GM19463 (cell line): ENCODE measurements around the gene AXIN1.
"Not testable (repeated sequence)": the region's sequence is repeated elsewhere in the genome, so short reads cannot be mapped to it uniquely, and the experiment has no call there.

ENCODE experiments used
- ATAC-seq: cut with Tn5 transposase; IDR thresholded peaks from one replicate; pipeline ENCODE4 v1.9.1; 2021; ENCODE audit warnings: mild to moderate bottlenecking, moderate library complexity; ENCODE audit not compliant: unreplicated experiment

AXIN1 gene

DNA sequence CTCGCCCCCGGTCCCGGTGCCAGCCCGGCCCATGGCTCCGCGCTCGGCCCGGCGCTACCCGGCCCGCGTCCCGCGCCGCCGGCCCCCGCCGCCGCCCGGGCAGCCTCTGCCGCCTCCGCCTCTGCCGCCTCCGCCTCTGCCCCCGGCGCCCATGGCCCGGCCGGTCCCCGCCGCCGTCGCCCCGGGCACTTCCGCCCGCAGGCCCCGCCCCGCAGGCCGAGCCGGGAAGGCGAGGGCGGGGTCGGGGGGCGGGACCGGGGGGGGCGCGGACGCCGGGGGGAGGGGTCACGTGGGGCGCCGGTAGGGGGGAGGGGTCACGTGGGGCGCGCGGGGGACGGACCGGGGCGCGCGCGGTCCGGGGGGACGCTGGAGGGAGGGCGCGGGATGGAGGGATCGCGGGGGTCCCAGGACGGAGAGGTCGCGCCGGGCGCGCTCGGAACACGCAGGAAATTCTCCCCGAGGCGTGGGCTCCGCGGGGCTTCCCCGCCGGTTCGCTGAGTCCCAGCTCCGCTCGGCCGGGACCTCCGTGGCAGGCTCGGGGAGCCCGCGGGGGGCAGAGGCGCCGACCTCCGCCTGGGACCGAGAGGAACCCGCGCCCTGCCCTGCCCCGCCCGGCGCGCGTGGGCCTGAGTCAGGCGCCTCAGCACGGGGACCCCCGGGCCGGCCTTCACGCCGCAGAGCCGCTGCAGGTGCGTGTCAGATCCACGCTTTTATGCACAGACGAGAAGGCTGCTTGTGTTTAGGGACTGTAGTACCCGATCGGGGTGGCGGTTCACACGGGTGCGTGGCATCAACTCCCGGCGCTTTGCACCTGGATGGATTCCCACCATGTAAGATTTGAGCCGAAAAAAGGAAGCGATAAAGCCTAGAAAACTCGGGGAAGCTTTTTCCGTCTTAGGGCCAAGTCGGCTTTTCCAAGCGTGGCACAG lies 29.5 kb upstream of the AXIN1 start, which contains the start of gene PGAP6:
TSS of gene PGAP6 (minus strand) at position 190 of the 929 bp plus-strand sequence. CDS start at position 33, 157 bp downstream.
- peak; percentile 47 for ATAC-seq

DNA sequence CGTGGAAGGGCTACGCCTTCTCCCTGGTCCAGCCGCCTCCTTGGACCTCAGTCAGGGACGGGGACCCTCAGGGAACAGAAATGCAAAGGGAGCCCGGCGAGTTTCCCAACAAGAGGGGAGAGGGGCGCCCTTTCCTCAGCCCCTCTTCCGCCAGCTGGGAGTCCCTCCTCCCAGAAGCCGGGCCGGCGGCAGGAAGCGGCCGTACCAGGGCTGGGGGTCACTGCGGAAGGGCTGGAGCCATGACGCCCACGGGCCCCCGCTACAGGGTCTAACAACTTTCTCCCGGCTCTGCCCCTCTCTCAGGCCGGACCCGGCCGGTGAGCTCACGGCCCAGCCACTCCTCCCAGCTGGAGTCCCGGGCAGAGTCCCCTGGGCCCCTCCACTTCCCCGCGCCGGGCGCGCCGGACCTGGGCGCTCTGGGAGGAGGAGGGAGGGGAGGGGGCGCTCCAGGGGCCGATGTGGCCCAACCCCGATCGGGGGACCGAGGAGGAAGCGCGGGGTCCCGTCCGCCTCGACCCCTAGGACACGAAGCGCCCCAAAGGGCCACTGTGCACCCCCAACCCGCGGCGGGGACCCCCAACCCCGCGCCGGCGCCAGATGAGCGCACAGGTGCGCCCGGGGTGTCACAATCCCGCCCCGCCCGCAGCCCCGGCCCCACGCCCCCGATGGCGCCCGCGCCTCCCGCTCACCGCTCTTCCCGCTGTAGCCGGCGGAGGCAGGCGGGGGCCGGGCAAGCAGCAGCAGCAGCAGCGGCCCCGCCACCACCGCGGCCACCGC lies 28.7 kb upstream of the AXIN1 start:
- ATAC-seq, result peak; percentile 22

DNA sequence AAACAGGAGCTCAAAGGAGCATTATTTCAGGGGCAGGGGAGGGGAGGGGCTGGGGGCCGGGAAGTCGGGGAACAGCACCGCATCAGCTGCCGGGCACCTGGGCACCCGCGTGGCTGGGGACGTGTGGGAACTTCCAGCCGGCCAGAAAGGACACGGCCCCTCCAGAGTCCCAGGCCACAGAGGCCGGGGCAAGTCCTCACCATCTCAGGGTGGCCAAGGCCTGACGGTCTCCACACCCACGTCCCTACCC lies 28.2 kb upstream of the AXIN1 start:
- ATAC-seq, result peak; percentile 11

DNA sequence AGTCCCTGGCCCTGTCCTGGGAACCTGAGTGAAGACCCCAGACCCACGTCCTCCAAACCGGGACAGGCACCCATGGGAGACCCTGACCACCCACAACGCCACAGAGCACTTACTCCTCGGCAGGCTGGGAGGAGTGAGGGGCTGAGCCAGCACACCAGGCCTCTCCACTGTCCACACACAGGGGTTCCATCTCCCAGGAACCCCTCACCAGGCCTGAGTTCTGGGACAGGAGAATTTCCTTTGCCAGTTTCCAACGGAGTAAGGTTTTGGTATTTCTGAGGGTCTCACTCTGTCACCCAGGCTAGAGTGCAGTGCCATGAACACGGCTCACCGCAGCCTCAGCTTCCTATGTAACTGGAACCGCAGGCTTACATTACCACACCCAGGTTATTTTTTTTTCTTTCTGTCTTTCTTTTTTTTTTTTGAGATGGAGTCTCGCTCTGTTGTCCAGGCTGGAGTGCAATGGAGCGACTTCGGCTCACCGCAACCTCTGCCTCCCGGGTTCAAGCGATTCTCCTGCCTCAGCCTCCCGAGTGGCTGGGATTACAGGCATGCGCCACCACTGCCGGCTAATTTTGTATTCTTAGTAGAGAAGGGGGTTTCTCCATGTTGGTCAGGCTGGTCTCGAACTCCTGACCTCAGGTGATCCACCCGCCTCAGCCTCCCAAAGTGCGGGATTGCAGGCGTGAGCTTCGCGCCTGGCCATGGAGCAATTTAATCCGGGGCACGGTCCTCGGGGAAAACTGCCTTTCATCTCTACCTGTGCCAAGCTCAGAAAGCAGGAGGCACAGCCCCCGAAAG lies 27.6 kb upstream of the AXIN1 start:
- no peak for ATAC-seq

DNA sequence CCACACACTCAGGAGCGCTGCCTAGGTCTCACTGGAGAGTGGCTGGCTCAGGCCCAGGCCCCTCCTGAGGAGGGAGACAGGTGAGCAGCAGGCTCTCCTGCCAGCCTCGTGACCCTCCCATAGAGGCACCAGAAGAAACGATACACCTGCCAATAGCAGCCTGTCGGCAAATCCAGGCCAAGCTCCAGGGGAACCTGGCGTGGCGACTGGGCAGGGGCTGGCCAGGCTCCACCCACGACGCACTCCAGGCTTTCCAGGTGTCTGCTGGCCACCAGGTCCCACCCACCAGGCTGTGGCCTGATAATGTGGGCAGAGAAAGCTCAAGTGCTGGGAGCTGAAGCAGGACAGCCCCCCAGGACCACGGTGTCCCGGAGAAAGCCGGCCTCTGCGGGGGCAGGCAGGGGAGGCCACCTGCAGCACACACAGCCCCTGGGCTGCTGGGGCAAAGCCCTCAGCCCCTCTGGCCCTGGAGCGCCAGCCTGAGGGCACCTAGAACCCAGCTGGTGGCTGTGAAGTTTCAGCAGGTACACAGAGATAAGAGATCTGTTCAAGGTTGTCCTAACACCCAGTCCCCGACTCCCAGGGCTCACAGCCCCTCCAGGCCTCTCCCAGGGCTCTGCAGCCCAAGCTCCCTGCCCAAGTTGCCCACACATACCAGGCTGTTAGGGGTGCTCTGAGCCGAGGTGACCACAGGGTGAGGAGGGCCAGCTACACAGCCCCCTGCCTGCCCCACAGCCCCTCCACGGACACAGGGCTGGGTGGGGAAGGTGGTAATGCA lies 26.8 kb upstream of the AXIN1 start:
- ATAC-seq, result no peak

DNA sequence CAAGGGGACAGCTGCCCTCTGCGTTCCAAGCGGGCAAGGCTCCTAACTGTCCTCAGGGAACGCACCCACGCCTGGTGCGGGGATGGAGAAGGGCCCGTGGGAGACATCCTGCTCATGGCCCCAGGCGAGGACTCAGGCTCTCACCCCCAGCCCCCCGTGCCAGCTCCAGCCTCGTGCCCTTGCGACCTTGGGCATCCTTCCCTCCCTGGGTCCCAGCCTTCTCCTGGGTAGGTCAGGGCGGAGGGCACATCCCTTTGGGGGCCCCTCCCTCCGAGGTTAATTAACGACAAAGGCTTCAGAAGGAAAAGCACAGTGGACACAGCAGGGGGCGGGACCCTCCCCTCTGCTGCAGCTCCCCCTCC lies 26.3 kb upstream of the AXIN1 start:
- ATAC-seq, result no peak

DNA sequence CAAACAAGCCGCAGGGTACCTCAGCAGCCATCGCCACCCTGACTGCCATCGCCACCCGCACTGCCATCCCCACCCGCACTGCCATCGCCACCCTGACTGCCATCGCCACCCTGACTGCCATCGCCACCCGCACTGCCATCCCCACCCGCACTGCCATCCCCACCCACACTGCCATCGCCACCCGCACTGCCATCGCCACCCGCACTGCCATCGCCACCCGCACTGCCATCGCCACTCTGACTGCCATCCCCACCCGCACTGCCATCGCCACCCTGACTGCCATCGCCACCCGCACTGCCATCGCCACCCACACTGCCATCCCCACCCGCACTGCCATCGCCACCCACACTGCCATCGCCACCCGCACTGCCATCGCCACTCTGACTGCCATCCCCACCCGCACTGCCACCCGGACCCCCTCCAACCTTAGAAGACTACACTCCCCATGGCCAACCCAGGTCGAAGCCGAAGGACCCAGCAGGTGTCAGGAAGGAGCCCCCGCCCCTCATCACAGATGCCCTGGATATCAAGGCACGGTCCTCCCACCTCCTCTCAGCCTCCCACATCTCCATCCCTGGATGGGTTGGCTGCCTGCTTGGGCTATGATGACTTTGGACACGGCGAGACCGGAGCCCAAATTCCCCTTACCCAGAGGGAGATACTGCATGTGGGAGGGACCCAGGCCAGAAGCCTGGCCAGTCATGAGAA lies 25.7 kb upstream of the AXIN1 start:
- ATAC-seq, result not testable (repeated sequence)

DNA sequence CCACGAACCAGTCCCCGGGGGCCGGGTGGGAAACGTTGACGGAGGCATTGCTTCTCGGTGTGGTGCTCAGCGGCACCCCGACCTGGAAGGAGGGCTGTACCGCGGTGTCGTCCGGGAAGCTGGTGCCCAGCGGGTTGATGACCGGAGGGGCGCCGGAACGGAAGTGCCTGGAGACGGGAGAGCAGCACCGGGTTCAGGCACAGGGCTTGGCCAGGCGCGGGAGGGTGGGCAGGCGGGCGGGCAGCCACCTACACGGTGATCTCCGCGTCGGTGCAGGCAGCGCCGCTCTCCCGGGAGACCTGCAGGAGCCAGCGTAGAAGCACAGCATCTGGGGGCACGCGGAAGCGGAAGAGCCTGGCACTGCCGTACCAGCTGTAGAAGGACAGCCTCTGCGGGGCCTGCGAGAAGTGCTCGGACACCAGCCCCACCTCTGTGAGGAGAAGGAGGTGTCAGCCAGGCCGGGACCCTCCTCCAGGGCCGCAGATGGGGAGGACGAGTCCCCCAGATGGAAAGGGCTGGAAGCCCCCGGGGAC lies 25.0 kb upstream of the AXIN1 start:
- no peak for ATAC-seq

DNA sequence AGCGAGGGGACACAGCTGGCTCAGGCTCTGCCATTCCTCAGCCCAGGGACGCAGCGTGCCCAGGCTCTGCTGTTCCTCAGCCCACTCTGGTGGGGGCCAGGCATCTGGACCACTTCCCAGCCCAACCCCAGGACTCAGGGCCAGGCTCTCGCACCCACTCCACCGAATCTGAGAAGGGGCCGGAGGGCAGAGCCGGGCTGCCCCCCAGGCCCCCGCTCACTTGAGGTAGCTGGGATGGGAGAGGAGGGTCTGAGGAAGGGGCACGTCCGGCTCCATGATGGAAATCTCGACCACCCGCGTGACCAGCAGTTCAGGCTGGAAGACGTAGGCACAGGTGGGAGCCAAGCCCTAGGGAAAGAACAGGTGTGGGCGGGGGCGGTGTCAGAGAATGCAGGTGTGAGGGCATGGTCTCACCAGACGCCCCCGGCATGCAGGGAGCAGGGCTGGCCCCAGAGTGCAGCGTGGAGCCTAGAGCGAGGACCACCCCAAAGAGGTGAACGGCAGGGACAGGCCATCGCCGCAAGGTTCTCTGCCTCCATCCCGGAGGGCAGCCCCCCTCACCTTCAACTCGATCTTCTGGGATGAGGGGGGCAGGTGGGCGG lies 24.4 kb upstream of the AXIN1 start:
- no peak for ATAC-seq

DNA sequence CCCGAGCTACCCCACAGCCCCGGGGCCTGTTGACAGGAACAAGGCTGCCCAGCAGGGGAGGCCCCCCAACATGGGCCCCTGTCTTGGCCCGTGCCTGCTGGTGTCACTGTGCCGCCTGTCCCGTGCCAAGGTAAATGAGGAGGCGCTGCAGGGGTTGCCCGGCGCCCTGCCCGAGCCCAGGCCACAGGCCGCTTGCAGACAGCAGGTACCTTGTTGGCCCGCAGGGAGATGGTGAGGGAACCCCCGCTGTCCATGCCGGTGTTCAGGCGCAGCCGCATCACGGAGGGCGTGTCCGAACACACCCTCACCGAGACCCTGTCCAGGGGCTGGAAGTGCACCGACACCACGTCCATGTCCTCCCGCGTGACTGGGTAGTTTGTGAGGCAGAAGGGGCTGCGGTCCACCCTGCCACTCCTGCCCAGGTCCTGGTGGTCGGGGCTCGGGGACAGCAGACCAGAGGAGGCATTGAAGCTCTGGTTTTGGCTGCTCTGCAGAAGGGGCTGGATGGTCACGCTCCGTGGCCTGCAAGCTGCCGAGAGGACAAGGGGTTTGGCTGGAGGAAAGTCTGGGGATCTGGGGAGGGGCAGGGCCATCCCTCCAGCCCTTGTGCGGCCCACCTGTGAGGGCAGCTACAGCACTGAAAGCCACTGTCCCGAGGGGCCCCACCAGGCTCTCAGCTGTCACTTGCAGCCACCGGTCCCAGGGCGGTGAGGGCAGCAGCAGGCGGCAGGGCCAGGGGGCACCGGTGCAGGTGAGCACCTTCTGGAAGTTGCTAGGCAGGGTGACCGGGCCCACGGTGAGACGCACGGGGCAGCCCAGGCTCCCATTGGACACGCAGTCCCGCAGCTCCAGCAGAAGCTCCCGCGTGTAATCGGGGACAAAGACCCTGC lies 23.6 kb upstream of the AXIN1 start:
- no peak for ATAC-seq

DNA sequence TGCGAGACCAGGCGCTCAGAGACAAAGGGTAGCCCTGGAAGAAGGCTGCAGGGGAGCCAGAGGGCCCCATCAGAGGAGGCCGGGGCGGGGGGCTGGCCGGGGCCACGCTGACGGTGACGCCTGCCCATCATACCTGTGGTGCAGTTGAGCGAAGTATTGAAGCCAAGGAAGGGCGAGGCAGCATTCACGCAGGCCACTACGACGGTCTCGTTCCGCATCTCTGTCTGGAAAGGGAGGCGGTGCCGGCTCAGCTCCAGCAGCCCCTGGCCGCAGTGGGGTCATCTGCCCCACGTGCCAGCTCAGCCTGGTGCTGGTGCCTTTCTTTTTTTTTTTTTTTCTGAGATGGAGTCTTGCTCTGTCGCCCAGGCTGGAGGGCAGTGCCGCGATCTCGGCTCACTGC lies 22.7 kb upstream of the AXIN1 start:
- ATAC-seq, result no peak

DNA sequence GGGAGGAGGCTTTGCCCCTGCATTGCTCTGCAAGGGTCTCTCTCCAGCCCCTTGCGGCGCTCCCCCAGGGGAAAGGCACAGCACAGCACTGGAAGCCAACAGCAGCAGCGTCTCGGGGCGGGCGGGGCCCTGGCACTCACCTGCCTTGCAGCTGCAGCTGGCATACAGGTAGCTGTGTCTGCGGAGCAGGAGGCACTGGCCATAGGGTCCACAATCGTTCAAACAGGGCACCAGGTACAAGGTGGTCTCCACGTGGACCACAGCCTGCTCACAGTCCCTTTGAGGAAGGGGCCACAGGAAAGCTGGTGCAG lies 22.0 kb upstream of the AXIN1 start:
- no peak for ATAC-seq

DNA sequence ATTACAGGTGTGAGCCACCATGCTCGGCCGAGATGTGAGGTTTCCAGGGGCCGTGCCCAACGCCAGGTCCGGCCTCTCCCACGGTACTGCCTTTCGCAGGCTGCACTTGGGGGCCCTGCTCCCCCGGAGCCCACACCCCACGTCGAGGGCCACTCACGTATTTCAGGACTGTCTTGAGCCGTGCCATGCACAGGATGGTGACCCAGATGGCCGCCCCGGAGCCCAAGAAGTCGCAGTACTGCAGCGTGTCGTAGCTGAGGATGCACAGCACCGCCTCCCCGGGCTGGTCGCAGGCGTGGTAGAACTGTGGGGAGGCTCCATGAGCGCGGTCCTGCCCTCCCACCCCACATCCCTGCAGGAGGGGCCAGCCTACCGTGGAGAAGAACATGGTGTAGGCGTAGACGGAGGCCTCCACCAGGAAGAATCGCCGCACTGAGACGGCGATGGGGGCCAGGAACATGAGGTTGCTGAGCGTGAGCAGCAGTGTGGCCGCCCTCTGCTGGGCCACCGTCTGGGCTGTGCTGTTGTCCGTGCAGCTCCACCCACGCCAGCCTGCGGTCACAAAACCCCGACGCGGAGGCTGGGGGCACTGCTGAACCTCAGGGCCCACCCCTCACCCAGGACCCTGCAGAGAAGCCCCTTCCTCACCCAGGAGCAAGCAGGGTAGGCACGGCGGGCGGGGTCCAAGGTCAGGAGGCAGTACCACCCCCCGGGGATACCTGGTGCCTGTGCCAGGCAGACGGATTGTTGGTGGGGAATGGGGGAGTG lies 21.5 kb upstream of the AXIN1 start:
- no peak for ATAC-seq

DNA sequence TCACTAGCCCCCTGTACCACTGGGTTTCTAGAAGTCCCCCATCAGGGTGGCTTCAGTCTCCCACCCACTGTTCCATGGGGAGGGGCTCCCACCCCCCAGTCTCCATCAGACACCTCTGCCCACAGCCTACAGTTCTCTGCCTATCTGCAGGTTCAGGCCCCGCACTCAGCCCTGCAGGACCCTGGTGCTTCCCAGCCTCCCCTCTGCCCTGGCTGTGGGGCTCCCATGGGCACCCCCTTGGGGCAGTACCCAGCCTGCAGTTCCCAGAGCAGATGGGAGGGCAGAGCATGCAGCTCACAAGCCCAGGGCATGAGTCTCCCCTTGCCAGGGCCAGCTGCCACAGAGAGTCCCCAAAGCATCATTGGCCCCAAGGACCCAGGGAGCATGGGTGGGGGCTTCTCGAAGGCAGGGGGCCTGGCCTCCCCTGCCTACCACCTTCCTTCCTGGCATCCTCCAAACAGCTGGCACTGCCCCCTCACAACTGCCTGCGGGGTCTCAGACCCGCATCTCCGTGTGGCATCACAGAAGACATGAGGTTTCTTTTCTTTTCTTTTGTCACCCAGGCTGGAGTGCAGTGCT lies 20.6 kb upstream of the AXIN1 start:
- ATAC-seq, result no peak

DNA sequence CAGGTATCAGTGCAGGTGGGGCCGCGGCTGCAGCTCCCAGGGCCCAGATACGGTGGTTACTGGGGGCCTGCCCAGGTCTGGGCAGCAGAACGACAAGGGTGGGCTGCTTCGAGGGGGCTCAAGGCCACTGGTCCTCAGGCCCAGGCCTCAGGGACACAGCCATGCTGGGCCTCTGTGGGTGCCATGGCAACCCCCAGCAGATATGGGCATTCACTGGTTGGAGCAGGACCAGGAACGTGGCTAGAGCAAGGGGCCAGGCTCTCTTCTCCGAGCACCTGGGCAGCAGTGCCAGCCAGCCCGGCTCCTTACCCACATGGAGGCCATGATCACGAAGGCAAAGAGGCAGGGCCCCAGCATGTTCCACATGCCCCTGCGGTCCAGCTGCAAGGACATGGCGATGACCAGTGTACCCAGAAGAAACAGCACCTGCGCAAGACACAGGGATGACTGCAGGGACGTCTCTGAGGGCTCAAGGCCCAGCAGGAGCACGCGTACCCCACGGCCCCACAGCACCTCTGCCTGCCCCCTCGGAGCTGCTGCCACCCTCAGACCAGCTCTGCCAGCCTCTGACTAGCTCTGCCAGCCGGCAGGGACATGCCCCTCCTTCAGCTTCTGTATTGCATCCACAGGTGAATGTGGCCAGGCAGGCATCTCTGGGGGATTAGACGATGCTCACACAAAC lies 19.9 kb upstream of the AXIN1 start:
- ATAC-seq, result no peak

DNA sequence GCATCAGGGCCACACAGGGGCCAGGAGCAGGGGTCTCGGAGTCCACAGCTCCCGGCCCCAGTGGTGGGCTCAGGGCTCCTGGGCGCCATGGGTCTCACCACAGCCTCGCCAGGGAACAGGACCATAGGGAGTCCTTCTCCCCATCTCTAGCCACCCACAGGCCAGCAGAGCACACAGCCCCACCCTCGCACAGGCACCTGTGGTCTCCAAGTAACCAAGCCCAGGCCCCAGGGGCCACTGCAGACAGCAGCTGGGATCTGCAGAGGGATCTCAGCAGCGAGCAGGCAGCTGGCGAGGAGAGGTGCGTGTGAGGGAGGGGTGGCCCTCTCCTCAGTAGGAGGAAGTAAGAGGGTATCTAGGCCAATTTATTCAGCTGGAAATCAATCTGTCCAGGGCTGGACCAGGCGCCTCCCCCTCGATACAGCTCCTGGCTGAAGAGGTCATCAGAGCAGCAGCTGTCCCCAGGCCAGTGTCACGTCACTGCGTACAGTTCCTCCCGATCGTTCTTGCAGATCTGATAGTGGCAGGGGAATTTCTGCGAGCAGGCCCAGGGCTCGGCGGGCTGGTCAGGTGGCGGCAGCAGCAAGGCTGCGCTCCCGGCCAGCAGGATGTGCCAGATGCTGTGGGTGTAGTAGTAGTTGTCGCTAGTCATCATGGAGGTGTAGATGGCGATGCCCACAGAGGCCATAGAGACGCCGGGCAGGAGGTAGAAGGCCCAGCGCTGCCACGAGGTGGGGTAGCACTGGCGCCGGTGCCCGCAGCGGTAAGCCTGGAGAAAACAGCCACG lies 19.2 kb upstream of the AXIN1 start:
- no peak for ATAC-seq
